ENCODE results near the gene CYTL1.

DNA sequence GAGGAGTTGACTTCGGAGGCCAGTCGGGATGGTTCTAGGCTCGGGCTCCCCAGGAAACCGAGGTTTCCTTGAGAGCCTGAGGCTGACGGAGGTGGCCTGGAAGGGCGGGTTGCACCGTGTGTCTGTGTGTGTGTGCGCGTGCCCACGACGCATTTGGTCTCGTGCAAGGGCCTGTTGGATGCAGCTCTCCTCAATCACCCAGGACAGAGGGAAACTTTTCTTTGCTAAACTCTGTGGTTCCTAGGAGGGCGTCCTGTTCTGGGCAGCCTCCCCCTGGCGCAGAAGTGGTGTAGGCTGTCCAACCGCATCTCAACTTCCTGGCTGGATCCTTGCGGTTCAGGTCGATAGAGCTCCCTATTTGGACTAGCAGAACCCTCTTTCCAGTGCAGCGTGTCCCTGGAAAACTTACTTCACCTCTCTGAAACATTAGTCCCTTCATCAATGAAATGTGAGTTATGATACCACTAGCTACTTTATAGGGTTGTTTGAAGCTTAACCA lies 33.0 kb upstream of the CYTL1 start:
- TF ChIP-seq, protein P1, sequence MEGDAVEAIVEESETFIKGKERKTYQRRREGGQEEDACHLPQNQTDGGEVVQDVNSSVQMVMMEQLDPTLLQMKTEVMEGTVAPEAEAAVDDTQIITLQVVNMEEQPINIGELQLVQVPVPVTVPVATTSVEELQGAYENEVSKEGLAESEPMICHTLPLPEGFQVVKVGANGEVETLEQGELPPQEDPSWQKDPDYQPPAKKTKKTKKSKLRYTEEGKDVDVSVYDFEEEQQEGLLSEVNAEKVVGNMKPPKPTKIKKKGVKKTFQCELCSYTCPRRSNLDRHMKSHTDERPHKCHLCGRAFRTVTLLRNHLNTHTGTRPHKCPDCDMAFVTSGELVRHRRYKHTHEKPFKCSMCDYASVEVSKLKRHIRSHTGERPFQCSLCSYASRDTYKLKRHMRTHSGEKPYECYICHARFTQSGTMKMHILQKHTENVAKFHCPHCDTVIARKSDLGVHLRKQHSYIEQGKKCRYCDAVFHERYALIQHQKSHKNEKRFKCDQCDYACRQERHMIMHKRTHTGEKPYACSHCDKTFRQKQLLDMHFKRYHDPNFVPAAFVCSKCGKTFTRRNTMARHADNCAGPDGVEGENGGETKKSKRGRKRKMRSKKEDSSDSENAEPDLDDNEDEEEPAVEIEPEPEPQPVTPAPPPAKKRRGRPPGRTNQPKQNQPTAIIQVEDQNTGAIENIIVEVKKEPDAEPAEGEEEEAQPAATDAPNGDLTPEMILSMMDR (IDR thresholded peaks at IDR 0.05; ENCODE audit: insufficient read depth, low read depth, low read length) = no peak
- TF ChIP-seq EZH2 (IDR thresholded peaks at IDR 0.05; ENCODE audit: insufficient read depth, low read length) = no peak

Data from astrocyte (in vitro differentiated cells and primary cell).